Stimulated activated CD4-positive, alpha-beta T cell treated with anti-CD3 and anti-CD28 coated beads, TNF-alpha, amount 100 ng/mL, for 24 hours (primary cell): Measurements from ENCODE around the gene CRADD.

ENCODE experiments used
- DNase-seq, 3 experiments: peaks; one replicate each; pipeline ENCODE4 v3.0.0-alpha.2; 2020; ENCODE audit warnings: low read depth in 3 of 3

CRADD gene

GRCh38 chr12:93805736-93806141, 128.6 kb downstream of the CRADD start:
- no peak for DNase-seq

GRCh38 chr12:93807354-93807753, 130.2 kb downstream of the CRADD start:
- DNase-seq: no peak

- no peak for DNase-seq
Observed at GRCh38 chr12:93808169-93808899, 131.2 kb downstream of the CRADD start.

GRCh38 chr12:93812626-93813025, 135.5 kb downstream of the CRADD start:
- DNase-seq: no peak

- no peak for DNase-seq
Observed at GRCh38 chr12:93813186-93813585, 136.0 kb downstream of the CRADD start.

GRCh38 chr12:93813972-93814821, 137.0 kb downstream of the CRADD start:
- no peak for DNase-seq

- DNase-seq: no peak
Observed at GRCh38 chr12:93818488-93819049, 141.4 kb downstream of the CRADD start.

- no peak for DNase-seq
Observed at GRCh38 chr12:93819050-93819491, 141.9 kb downstream of the CRADD start.

GRCh38 chr12:93823616-93824391, 146.6 kb downstream of the CRADD start:
- no peak for DNase-seq

- no peak for DNase-seq
Observed at GRCh38 chr12:93824514-93825500, 147.6 kb downstream of the CRADD start.

GRCh38 chr12:93825501-93825888, 148.3 kb downstream of the CRADD start:
- no peak for DNase-seq

- no peak for DNase-seq
Observed at GRCh38 chr12:93825931-93826555, 148.9 kb downstream of the CRADD start.

- no peak for DNase-seq
Observed at GRCh38 chr12:93827179-93827578, 150.0 kb downstream of the CRADD start.

GRCh38 chr12:93827669-93828068, 150.5 kb downstream of the CRADD start:
- DNase-seq: no peak

GRCh38 chr12:93829016-93829415, 151.8 kb downstream of the CRADD start:
- no peak for DNase-seq

GRCh38 chr12:93831374-93831773, 154.2 kb downstream of the CRADD start:
- no peak for DNase-seq

- no peak for DNase-seq
Observed at GRCh38 chr12:93832131-93832530, 155.0 kb downstream of the CRADD start.

- DNase-seq: no peak
Observed at GRCh38 chr12:93833946-93834345, 156.8 kb downstream of the CRADD start.

GRCh38 chr12:93836620-93837260, 159.6 kb downstream of the CRADD start:
- no peak for DNase-seq

- no peak for DNase-seq
Observed at GRCh38 chr12:93838193-93838592, 161.0 kb downstream of the CRADD start.
